ENCODE data around the gene LHX5. TPM values are rescaled to one million over a fixed set of nuclear protein-coding genes. Genes with fewer than 3 reads are reported as not detected.

LHX5 gene
- polyA plus RNA-seq, 3 donors = not detected

- no peak overlapping the region for H3K27ac Mint-ChIP-seq
- WGBS (ENCODE audit: insufficient coverage) = 0% methylated on average over 6 of the region's 11 CpGs
Observed at GRCh38 chr12:113479216-113479589, 7.5 kb upstream of the LHX5 start.

GRCh38 chr12:113478351-113479011 is 6.8 kb upstream of the LHX5 start:
- Histone ChIP-seq H3K9ac (ENCODE audit: insufficient read depth, low read length, poor library complexity, severe bottlenecking) (no peak overlapping the region), H3K4me3 (replicated peaks in 1 of 3; ENCODE audit: low read depth in 2 of 3, low read length in 3 of 3) (no peak overlapping the region), H3K9me3 (replicated peaks in 1 of 2; ENCODE audit: control insufficient read depth in 1 of 2, insufficient read depth in 1 of 2, low read length in 2 of 2) (peaks cover 0 to 51% of the 10 kb centered on the region in 2 donors), H3K27ac (ENCODE audit: low read depth in 1 of 2, low read length in 2 of 2) (no peak overlapping the region), H3K4me2 (replicated peaks; ENCODE audit: extremely low read depth, low read length, poor library complexity, severe bottlenecking) (no peak overlapping the region), H4K20me1 (ENCODE audit: insufficient read depth, low read length) (no peaks in the 10 kb centered on the region), H3K27me3 (ENCODE audit: control insufficient read depth in 2 of 2, insufficient read depth in 2 of 2, low read length in 2 of 2) (peaks cover 68 to 83% of the 10 kb centered on the region in 2 donors), H3K4me1 (ENCODE audit: control insufficient read depth in 1 of 2, insufficient read depth in 2 of 2, low read length in 2 of 2) (no peaks in the 10 kb centered on the region), H3K36me3 (replicated peaks in 1 of 2; ENCODE audit: control insufficient read depth in 1 of 2, insufficient read depth in 2 of 2, low read length in 2 of 2) (no peaks in the 10 kb centered on the region), H3K79me2 (ENCODE audit: insufficient read depth, low read length) (no peaks in the 10 kb centered on the region), H2AFZ (ENCODE audit: insufficient read depth, low read depth, low read length, poor library complexity, severe bottlenecking) (no peak overlapping the region)
- H3K27ac Mint-ChIP-seq = no peak overlapping the region
- no peak for TF ChIP-seq CTCF (IDR thresholded peaks at IDR 0.05)
- H3K27me3 Mint-ChIP-seq (ENCODE audit: low read depth in 3 of 3) = peaks cover 80 to 90% (median 89%) of the 10 kb centered on the region in 3 donors
- peaks cover 15% of the 10 kb centered on the region for H3K4me1 Mint-ChIP-seq
- peaks cover 0 to 28% (median 19%) of the 10 kb centered on the region in 7 donors for H3K9me3 Mint-ChIP-seq
- 7% methylated on average over 9 of the region's 41 CpGs for whole genome bisulfite sequencing (ENCODE audit: insufficient coverage)
- H3K36me3 Mint-ChIP-seq = peaks cover 3 to 11% of the 10 kb centered on the region in 2 donors
- no peak for DNase-seq
- intact Hi-C loops (cut with micrococcal nuclease) = no loop called here
- peak overlapping the region in 1 of 2 donors; percentile 84 for H3K4me3 Mint-ChIP-seq

More at GRCh38 chr12:113479216-113479589, 7.5 kb upstream of the LHX5 start:
- H3K9me3 ChIP-seq (replicated peaks in 1 of 2; ENCODE audit: control insufficient read depth in 1 of 2, insufficient read depth in 1 of 2, low read length in 2 of 2) = peaks cover 0 to 43% of the 10 kb centered on the region in 2 donors
- no peak overlapping the region for H3K4me2 ChIP-seq (replicated peaks; ENCODE audit: extremely low read depth, low read length, poor library complexity, severe bottlenecking)
- H3K4me3 ChIP-seq (replicated peaks in 1 of 3; ENCODE audit: low read depth in 2 of 3, low read length in 3 of 3) = no peak overlapping the region
- no peak for DNase-seq
- no peaks in the 10 kb centered on the region for H3K36me3 ChIP-seq (replicated peaks in 1 of 2; ENCODE audit: control insufficient read depth in 1 of 2, insufficient read depth in 2 of 2, low read length in 2 of 2)
- Mint-ChIP-seq H3K9me3 (peaks cover 0 to 28% (median 19%) of the 10 kb centered on the region in 7 donors), H3K27me3 (ENCODE audit: low read depth in 3 of 3) (peaks cover 77 to 89% (median 83%) of the 10 kb centered on the region in 3 donors), H3K36me3 (peaks cover 3 to 11% of the 10 kb centered on the region in 2 donors), H3K4me1 (peaks cover 14% of the 10 kb centered on the region), H3K4me3 (peak overlapping the region in 1 of 2 donors; percentile 82)
- no peak overlapping the region for H3K9ac ChIP-seq (ENCODE audit: insufficient read depth, low read length, poor library complexity, severe bottlenecking)
- H3K79me2 ChIP-seq (ENCODE audit: insufficient read depth, low read length) = no peaks in the 10 kb centered on the region
- no peak overlapping the region for H2AFZ ChIP-seq (ENCODE audit: insufficient read depth, low read depth, low read length, poor library complexity, severe bottlenecking)
- TF ChIP-seq CTCF (IDR thresholded peaks at IDR 0.05) = no peak
- intact Hi-C loops (cut with micrococcal nuclease) = no loop called here
- H3K27me3 ChIP-seq (ENCODE audit: control insufficient read depth in 2 of 2, insufficient read depth in 2 of 2, low read length in 2 of 2) = peaks cover 63 to 79% of the 10 kb centered on the region in 2 donors
- H4K20me1 ChIP-seq (ENCODE audit: insufficient read depth, low read length) = no peaks in the 10 kb centered on the region
- H3K4me1 ChIP-seq (ENCODE audit: control insufficient read depth in 1 of 2, insufficient read depth in 2 of 2, low read length in 2 of 2) = no peaks in the 10 kb centered on the region
- H3K27ac ChIP-seq (ENCODE audit: low read depth in 1 of 2, low read length in 2 of 2) = no peak overlapping the region
